Stimulated activated CD8-positive, alpha-beta memory T cell treated with anti-CD3 and anti-CD28 coated beads, Interleukin-4, amount 100 ng/mL, for 48 hours (primary cell): Measurements from ENCODE around the gene APBB2.
A peak's percentile ranks its signal among the peaks of the same experiment; 100 is the strongest.

ENCODE experiments used
- DNase-seq: peaks from one replicate; pipeline ENCODE4 v3.0.0-alpha.2; 2020

Gene APBB2

DNA sequence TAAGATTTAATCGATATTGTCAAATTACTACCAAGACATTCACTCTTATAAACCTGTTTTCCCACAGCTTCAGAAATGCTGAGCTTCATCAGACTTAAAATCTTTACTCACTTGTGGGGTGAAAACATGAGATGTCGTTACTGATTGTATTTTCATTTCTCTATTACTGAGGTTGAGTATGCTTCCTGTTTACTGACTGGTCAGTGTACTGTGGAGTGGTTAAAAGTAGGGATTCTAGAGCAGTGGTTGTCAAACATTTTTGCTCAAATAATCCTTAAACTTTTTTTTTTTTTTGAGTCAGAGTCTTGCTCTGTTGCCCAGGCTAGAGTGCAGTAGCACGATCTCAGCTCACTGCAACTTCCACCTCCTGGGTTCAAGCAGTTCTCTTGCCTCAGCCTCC lies 414.3 kb downstream of the APBB2 start:
- no peak for DNase-seq

DNA sequence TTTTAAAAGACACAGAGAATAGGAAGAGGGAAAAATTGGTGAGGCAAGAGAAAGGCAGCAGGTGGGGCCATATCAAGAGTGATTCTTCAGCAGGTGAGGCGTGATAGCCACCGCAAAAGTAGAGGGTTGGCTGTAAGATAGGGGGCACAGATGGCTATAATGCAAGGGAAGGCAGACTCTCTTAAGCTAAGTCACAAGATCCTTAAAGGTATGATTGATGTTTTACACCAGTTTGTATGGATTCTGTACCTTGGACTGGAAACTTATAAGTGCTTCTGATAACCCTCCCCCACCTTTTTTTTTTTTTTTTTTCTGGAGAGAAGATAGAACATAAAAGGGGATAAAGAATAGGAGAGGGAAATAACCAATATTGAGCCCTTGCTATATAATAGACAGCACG lies 424.6 kb downstream of the APBB2 start:
- DNase-seq, result no peak

DNA sequence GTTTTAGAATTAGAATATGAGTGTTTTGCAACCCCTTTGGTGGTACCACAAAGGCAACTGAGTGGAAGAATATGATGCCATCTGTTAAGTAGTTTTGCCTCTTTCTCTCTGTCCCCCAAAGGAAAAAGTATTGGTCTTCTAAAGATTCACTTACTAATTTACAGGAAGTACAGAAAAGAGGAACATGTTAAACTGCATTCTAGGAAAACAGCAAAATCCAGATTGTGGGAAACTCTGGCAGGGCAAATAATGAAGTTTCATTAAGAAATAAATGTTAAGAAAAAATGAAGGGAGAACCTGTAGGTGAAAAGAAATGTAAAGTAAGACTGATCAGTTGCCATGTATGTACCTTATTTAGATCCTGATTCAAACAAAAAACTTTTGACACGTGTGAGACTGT lies 425.3 kb downstream of the APBB2 start:
- no peak for DNase-seq

DNA sequence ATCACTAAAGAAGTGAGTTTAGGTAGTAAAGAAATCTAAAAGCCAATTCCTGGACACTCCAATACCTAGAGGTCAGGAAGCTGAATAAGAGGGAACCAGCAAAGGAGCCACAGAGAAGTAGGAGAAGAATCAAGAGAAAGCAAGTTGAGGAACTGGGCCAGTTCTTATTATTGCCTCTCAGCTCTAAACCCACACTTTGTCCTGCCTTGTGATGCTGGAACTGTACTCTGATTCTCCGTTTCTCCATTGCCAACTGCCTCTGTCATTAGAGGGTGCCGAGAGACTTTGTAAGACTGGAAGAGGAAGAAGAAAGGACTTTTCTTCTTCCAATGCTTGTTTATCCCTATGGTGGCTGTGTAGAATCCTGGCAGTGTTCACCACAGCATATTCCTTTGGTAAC lies 426.0 kb downstream of the APBB2 start:
- DNase-seq, result no peak

DNA sequence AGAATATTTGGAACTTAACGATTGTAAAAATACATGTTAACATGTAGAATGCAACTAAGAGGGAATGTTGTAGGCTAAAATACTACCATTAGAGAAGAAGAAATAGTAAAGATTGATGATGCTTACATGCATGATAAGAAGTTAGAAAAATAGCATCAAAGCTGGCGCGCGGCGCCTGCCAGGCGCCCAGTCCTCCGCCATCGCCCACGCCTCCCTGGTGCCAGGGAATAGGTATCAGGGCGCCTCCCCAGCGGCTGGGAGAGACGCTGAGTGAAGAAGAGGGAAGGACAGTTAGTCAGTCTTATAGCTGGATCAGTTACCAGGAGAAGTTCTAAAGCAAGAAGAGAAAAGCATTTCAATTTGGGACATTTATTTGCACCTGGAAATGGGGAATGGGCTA lies 428.6 kb downstream of the APBB2 start:
- no peak for DNase-seq

DNA sequence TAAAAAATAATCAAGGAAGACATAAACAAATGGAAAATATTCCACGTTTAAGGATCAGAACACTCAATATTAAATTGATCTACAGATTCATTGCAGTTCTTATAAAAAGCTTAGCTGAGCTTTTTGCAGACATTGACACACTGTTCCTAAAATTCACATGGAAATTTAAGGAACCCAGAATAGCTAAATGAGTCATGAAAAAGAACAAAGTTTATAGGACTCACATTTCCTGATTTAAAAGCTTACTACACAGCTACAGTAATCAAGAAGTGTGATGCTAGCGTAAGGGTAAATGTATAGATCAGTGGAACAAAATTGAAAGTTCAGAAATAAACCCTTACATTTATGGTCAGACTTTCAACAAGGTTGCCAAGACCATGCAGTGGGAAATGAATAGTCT lies 431.5 kb downstream of the APBB2 start:
- no peak for DNase-seq

DNA sequence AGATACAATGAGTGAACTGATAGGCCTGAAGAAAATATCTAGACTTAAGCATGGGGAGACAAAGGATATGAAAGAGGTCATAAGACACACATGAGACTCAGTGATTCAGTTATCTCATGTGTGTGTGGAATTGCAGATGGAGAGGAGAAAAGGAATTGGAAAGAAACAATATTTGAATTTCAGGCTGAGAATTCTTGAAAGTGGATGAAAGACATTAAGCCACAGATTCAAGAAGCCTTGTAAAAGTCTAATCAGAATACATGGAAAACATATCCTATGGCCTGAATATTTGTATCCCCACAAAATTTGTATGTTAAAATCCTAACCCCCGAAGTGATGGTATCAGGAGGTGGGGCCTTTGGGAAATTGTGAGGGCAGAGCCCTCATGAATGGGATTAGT lies 436.3 kb downstream of the APBB2 start:
- no peak for DNase-seq

DNA sequence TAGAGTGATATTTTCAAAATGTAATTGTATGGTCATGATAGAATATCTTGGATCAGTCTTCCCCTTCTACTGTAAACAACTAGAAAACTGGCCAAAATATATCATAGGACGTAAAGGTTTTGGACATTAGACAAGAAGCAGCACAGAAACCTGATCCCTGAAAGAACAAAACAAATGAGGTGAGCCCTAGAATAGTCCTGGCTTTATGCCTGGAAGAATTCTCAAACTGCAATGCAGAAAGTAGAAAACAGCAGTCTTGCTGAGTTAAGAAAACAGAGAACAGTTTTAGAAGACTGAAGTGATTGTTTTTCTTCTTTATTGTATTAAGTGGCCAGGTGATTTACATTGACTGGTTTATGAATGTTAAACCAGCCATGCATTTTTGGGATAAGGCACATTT lies 445.1 kb downstream of the APBB2 start:
- no peak for DNase-seq

DNA sequence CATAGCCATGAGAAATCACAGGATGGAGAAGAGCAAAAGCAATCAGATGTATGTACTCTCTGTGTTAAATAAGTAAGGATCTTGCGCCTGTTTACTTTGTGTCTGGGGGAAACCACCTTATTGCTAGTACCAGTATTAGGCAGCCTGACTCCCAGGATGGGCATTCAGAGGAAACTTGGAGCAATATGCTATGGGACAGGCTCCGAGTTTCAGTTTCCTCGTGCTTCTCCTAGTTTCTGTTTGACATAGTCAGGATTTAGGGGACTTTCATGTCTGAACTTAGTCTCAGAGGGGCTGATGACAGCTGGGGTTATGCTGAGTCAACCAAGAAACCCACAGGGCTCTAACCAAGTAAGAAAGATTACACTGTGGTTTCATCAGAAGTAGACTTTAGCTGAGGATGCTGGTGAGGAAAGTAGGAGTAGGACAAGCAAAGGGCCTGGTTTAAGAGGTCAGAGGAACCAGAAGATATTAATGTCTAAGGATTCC lies 451.1 kb downstream of the APBB2 start:
- DNase-seq, result peak; percentile 58
